Neural progenitor cell (in vitro differentiated cells): Measurements from ENCODE around the gene SEMA3B. TPM values are rescaled to one million over a fixed set of nuclear protein-coding genes. Genes with fewer than 3 reads are reported as not detected.

Experiments used
- DNase-seq: peaks from one replicate; pipeline ENCODE4 v3.0.0-alpha.2; 2016; ENCODE audit warnings: low spot score
- H2AFZ ChIP-seq: fragments of 200-600 bp; sonication (generic); replicated peaks from 2 replicates; pipeline ENCODE4 v1.6.1; 2016; ENCODE audit warnings: antibody characterized with exemption
- H3F3A ChIP-seq: fragments of 200-600 bp; sonication (generic); 2 replicates; pipeline ENCODE4 v1.6.1; 2016; ENCODE audit warnings: antibody characterized with exemption, low read depth
- H3K27ac ChIP-seq: fragments of 200-600 bp; sonication (generic); 2 replicates; pipeline ENCODE4 v1.5.1; 2016; ENCODE audit warnings: mild to moderate bottlenecking
- H3K27me3 ChIP-seq: fragments of 200-600 bp; sonication (generic); 2 replicates; pipeline ENCODE4 v1.6.1; 2016; ENCODE audit warnings: mild to moderate bottlenecking, moderate library complexity
- H3K36me3 ChIP-seq: fragments of 200-600 bp; sonication (generic); 2 replicates; pipeline ENCODE4 v1.5.1; 2016
- H3K4me1 ChIP-seq: fragments of 200-600 bp; sonication (generic); 2 replicates; pipeline ENCODE4 v1.6.1; 2016; ENCODE audit warnings: mixed run types
- H3K4me2 ChIP-seq: fragments of 200-600 bp; sonication (generic); 2 replicates; pipeline ENCODE4 v1.6.1; 2016
- H3K4me3 ChIP-seq: fragments of 200-600 bp; sonication (generic); 2 replicates; pipeline ENCODE4 v1.5.1; 2016
- H3K79me2 ChIP-seq: fragments of 200-600 bp; sonication (generic); 2 replicates; pipeline ENCODE4 v1.6.1; 2016; ENCODE audit warnings: low read depth
- H3K9ac ChIP-seq: fragments of 200-600 bp; sonication (generic); 2 replicates; pipeline ENCODE4 v1.6.1; 2016
- H3K9me3 ChIP-seq: fragments of 200-600 bp; sonication (generic); 2 replicates; pipeline ENCODE4 v1.5.1; 2016; ENCODE audit warnings: low read depth
- H4K20me1 ChIP-seq: fragments of 200-600 bp; sonication (generic); 2 replicates; pipeline ENCODE4 v1.6.1; 2016; ENCODE audit warnings: low read depth
- H3K27ac Mint-ChIP-seq: 3 replicates; pipeline ENCODE4 v1.8.0; 2021; ENCODE audit warnings: mixed read lengths
- H3K27me3 Mint-ChIP-seq: 2 replicates; pipeline ENCODE4 v1.8.0; 2022; ENCODE audit warnings: low read depth, mild to moderate bottlenecking, inconsistent platforms, moderate library complexity, mixed read lengths; ENCODE audit not compliant: insufficient read depth
- H3K36me3 Mint-ChIP-seq: 3 replicates; pipeline ENCODE4 v1.8.0; 2021; ENCODE audit warnings: mixed read lengths
- H3K4me1 Mint-ChIP-seq: 3 replicates; pipeline ENCODE4 v1.8.0; 2021; ENCODE audit warnings: mixed read lengths
- H3K4me3 Mint-ChIP-seq: 3 replicates; pipeline ENCODE4 v1.8.0; 2021; ENCODE audit warnings: mild to moderate bottlenecking, moderate library complexity, mixed read lengths
- H3K9me3 Mint-ChIP-seq: 3 replicates; pipeline ENCODE4 v1.8.0; 2020; ENCODE audit warnings: mixed read lengths
- CTCF ChIP-seq: fragments of 200-600 bp; sonication (generic); IDR thresholded peaks from 2 replicates; pipeline ENCODE4 v1.5.1; 2017; ENCODE audit warnings: antibody characterized with exemption, mild to moderate bottlenecking
- EZH2 ChIP-seq: fragments of 200-600 bp; sonication (generic); IDR thresholded peaks from 2 replicates; pipeline ENCODE4 v1.6.1; 2017; ENCODE audit warnings: antibody characterized with exemption, mild to moderate bottlenecking, moderate library complexity
- EZH2phosphoT487 ChIP-seq: fragments of 200-600 bp; sonication (generic); IDR thresholded peaks from 2 replicates; pipeline ENCODE4 v1.6.1; 2017; ENCODE audit warnings: antibody characterized with exemption
- total RNA-seq: library from RNA; depleted of rRNA; stranded (reverse); fragments of >200 nt; gene quantifications from 2 replicates; pipeline ENCODE4 v1.2.3, GENCODE V29; 2015; ENCODE audit warnings: low replicate concordance

SEMA3B gene
- total RNA-seq, 1 donor from 2014 or later: 0.80 TPM

DNA sequence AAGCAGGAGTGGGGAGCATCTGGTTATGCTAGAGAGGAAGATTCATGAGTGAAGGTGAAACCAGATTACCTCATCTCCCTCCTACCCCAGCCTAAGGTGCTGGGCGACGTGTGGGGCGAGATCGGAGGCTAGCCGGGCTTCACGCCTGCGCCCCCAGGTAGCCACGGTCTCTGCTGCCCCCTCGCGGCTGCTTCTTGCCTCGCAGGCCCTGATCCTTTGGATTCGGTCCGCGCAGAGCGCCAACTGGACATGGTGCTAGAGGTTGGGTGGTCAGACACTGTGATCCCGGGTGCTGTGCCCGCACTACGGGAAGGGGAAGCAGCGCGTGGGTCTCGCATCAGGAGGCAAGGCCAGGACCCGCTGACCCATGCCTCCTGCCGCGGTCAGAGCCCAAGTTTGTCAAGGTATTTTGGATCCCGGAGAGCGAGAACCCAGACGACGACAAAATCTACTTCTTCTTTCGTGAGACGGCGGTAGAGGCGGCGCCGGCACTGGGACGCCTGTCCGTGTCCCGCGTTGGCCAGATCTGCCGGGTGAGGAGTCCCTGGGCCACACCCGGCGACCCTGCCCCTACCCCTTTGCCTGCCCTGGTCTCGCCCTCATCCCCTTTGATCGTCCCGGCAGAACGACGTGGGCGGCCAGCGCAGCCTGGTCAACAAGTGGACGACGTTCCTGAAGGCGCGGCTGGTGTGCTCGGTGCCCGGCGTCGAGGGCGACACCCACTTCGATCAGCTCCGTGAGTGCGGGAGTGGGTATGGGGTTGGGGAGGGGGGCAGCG, 4.2 kb downstream of the SEMA3B start:
- Mint-ChIP-seq H3K4me1 (peaks cover 50% of the 10 kb centered on the region), H3K27ac (peak overlapping the region; percentile 76), H3K4me3 (peak overlapping the region; percentile 79), H3K27me3 (peaks cover 20% of the 10 kb centered on the region), H3K36me3 (no peaks in the 10 kb centered on the region), H3K9me3 (no peaks in the 10 kb centered on the region)
- H3K27ac ChIP-seq: no peak overlapping the region
- peak; percentile 89 for DNase-seq
- H2AFZ ChIP-seq: peak overlapping the region; percentile 48
- peak; percentile 54 for TF ChIP-seq EZH2phosphoT487
- TF ChIP-seq EZH2: no peak
- peak; percentile 96 for TF ChIP-seq CTCF
- no peaks in the 10 kb centered on the region for H3K9me3 ChIP-seq
- H3K9ac ChIP-seq: no peak overlapping the region
- H3K4me3 ChIP-seq: peak overlapping the region; percentile 31
- H4K20me1 ChIP-seq: no peaks in the 10 kb centered on the region
- no peaks in the 10 kb centered on the region for H3K79me2 ChIP-seq
- H3F3A ChIP-seq: peaks cover 13% of the 10 kb centered on the region
- peak overlapping the region; percentile 66 for H3K4me2 ChIP-seq
- H3K4me1 ChIP-seq: peaks cover 25% of the 10 kb centered on the region
- no peaks in the 10 kb centered on the region for H3K36me3 ChIP-seq
- H3K27me3 ChIP-seq: peaks cover 54% of the 10 kb centered on the region

DNA sequence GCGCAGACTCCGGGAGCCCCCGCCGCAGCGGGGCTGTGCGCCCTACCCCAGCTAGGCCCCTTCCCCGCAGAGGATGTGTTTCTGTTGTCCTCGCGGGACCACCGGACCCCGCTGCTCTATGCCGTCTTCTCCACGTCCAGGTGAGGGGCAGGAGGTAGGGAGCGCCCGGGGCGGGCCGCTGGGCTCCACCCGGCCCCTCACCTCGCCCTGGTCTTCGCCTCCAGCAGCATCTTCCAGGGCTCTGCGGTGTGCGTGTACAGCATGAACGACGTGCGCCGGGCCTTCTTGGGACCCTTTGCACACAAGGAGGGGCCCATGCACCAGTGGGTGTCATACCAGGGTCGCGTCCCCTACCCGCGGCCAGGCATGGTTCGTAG, 4.7 kb downstream of the SEMA3B start:
- no peak overlapping the region for H2AFZ ChIP-seq
- H3K27ac Mint-ChIP-seq: no peak overlapping the region
- peaks cover 59% of the 10 kb centered on the region for H3K27me3 ChIP-seq
- H3K27ac ChIP-seq: no peak overlapping the region
- no peak overlapping the region for H3K4me3 ChIP-seq
- H3K9ac ChIP-seq: no peak overlapping the region
- H3K9me3 Mint-ChIP-seq: no peaks in the 10 kb centered on the region
- no peaks in the 10 kb centered on the region for H3K79me2 ChIP-seq
- TF ChIP-seq CTCF: no peak
- TF ChIP-seq EZH2: no peak
- no peak for TF ChIP-seq EZH2phosphoT487
- H3F3A ChIP-seq: peaks cover 8% of the 10 kb centered on the region
- no peaks in the 10 kb centered on the region for H3K9me3 ChIP-seq
- no peak overlapping the region for H3K4me3 Mint-ChIP-seq
- H3K4me1 Mint-ChIP-seq: peaks cover 44% of the 10 kb centered on the region
- peaks cover 20% of the 10 kb centered on the region for H3K27me3 Mint-ChIP-seq
- peaks cover 20% of the 10 kb centered on the region for H3K4me1 ChIP-seq
- no peaks in the 10 kb centered on the region for H4K20me1 ChIP-seq
- no peak overlapping the region for H3K4me2 ChIP-seq
- no peaks in the 10 kb centered on the region for H3K36me3 ChIP-seq
- DNase-seq: no peak
- H3K36me3 Mint-ChIP-seq: no peaks in the 10 kb centered on the region

GRCh38 chr3:50274371-50275104, 5.6 kb downstream of the SEMA3B start:
- Mint-ChIP-seq H3K36me3 (no peaks in the 10 kb centered on the region), H3K9me3 (no peaks in the 10 kb centered on the region), H3K4me1 (peaks cover 39% of the 10 kb centered on the region), H3K27me3 (peaks cover 18% of the 10 kb centered on the region), H3K4me3 (peak overlapping the region; percentile 73), H3K27ac (peak overlapping the region; percentile 87)
- Histone ChIP-seq H3K27ac (no peak overlapping the region), H3K36me3 (no peaks in the 10 kb centered on the region), H3K9ac (no peak overlapping the region), H3K4me2 (peak overlapping the region; percentile 88), H3K9me3 (no peaks in the 10 kb centered on the region), H2AFZ (no peak overlapping the region), H3K27me3 (peaks cover 59% of the 10 kb centered on the region), H3K4me1 (peaks cover 11% of the 10 kb centered on the region), H3K79me2 (no peaks in the 10 kb centered on the region), H3F3A (peaks cover 7% of the 10 kb centered on the region), H3K4me3 (peak overlapping the region; percentile 48), H4K20me1 (no peaks in the 10 kb centered on the region)
- TF ChIP-seq EZH2 (no peak), EZH2phosphoT487 (peak; percentile 68), CTCF (peak; percentile 95)
- peak; percentile 86 for DNase-seq
